GM12878 (cell line): Measurements from ENCODE around the gene YRDC.
A peak's percentile ranks its signal among the peaks of the same experiment; 100 is the strongest.

Experiments used
- CEBPB ChIP-seq, 2 experiments: fragments of 150-350 bp in 1 of 2; IDR thresholded peaks; 2 replicates each; pipeline ENCODE4 v1.6.1; 2012 to 2014; ENCODE audit warnings: low read depth in 2 of 2, low read length in 2 of 2, borderline replicate concordance in 1 of 2, inconsistent platforms in 1 of 2
- ZNF274 ChIP-seq: IDR thresholded peaks from one replicate; pipeline ENCODE4 v1.8.0; 2011; ENCODE audit not compliant: insufficient read length, insufficient read depth
- TF ChIP-seq, protein P1 (sequence below), 3 experiments: IDR thresholded peaks in 2 of 3; conservative IDR thresholded peaks in 1 of 3; 2 replicates each; pipeline ENCODE4 v1.5.1; 2011; ENCODE audit warnings: low read depth in 3 of 3, low read length in 3 of 3, mild to moderate bottlenecking in 3 of 3, control low read depth in 2 of 3, moderate library complexity in 2 of 3, inconsistent platforms in 1 of 3, mixed read lengths in 1 of 3; ENCODE audit not compliant: control insufficient read depth in 2 of 3, insufficient read depth in 1 of 3; ENCODE audit errors: extremely low read depth in 1 of 3

DNA sequence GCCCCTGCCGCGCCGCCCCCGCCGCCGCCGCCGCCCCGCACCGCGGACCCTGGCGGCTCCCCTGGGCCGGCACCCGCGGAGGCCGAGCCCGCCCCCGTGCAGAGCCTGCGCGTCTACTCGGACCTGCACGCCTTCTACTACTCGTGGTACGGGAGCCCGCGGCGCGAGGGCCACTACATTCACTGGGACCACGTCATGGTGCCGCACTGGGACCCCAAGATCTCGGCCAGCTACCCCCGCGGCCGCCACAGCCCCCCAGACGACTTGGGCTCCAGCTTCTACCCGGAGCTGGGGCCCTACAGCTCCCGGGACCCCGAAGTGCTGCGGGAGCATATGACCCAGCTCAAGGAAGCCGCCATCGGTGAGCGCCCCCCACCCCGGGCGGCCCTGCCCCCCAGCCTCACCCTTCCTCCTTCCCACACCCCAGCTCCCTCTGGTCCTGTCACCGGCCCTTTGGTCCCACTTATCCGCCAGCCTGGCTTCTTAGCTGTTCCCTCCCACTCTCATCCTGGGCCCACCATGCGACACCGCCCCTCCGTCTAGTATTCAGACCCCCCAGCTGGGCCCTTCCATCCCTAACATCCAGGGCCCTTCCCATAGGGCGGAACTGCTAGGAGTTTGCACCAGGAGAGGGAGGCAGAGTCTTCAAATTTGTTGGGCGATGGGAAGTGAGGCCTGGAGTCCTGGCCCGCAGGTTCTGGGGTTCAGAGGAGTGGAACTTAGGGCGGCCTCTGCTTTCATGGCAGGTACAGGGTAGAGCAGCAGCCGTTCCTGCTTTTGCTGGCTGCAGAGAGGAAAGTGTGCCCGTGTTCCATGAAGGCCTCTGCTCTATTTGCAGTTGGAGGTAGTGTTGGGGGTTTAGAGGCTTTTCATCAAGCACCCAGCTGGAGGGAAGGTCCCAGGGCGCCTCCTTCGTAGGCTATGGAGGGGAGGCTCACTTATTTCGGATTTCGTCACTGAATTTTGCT lies 13.4 kb downstream of the YRDC start:
- no peak for TF ChIP-seq CEBPB (IDR thresholded peaks at IDR 0.05; ENCODE audit: borderline replicate concordance in 1 of 2, low read depth in 2 of 2, low read length in 2 of 2)
- TF ChIP-seq, protein P1, sequence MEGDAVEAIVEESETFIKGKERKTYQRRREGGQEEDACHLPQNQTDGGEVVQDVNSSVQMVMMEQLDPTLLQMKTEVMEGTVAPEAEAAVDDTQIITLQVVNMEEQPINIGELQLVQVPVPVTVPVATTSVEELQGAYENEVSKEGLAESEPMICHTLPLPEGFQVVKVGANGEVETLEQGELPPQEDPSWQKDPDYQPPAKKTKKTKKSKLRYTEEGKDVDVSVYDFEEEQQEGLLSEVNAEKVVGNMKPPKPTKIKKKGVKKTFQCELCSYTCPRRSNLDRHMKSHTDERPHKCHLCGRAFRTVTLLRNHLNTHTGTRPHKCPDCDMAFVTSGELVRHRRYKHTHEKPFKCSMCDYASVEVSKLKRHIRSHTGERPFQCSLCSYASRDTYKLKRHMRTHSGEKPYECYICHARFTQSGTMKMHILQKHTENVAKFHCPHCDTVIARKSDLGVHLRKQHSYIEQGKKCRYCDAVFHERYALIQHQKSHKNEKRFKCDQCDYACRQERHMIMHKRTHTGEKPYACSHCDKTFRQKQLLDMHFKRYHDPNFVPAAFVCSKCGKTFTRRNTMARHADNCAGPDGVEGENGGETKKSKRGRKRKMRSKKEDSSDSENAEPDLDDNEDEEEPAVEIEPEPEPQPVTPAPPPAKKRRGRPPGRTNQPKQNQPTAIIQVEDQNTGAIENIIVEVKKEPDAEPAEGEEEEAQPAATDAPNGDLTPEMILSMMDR (IDR thresholded peaks at IDR 0.05 in 2 of 3, conservative IDR thresholded peaks at IDR 0.05 in 1 of 3; ENCODE audit: control insufficient read depth in 2 of 3, extremely low read depth in 1 of 3, insufficient read depth in 1 of 3, low read depth in 3 of 3, low read length in 3 of 3): peak in 2 of 3 experiments; percentile 3 to 17; a peak in 1 of 6 replicates
- TF ChIP-seq ZNF274: no peak
